Ishikawa (cell line): ENCODE results near the gene CAVIN1.

ENCODE experiments used
- CEBPB ChIP-seq: IDR thresholded peaks from 2 replicates; pipeline ENCODE4 v1.6.1; 2012
- CREB1 ChIP-seq: IDR thresholded peaks from 2 replicates; pipeline ENCODE4 v1.6.1; 2012; ENCODE audit warnings: low read depth
- EGR1 ChIP-seq: IDR thresholded peaks from 2 replicates; pipeline ENCODE4 v1.6.1; 2012
- EP300 ChIP-seq: IDR thresholded peaks from 2 replicates; pipeline ENCODE4 v1.6.1; 2012; ENCODE audit warnings: borderline replicate concordance
- FOXM1 ChIP-seq: IDR thresholded peaks from 2 replicates; pipeline ENCODE4 v1.6.1; 2012; ENCODE audit warnings: low read depth, borderline replicate concordance
- MAX ChIP-seq: IDR thresholded peaks from 2 replicates; pipeline ENCODE4 v1.6.1; 2012
- NFIC ChIP-seq: IDR thresholded peaks from 2 replicates; pipeline ENCODE4 v1.6.1; 2012
- RAD21 ChIP-seq: IDR thresholded peaks from 2 replicates; pipeline ENCODE4 v1.6.1; 2012; ENCODE audit warnings: low read depth
- REST ChIP-seq: IDR thresholded peaks from 2 replicates; pipeline ENCODE4 v1.6.1; 2012; ENCODE audit warnings: low read depth, mild to moderate bottlenecking
- TAF1 ChIP-seq: IDR thresholded peaks from 2 replicates; pipeline ENCODE4 v1.6.1; 2012; ENCODE audit warnings: low read depth, mild to moderate bottlenecking
- TCF12 ChIP-seq: IDR thresholded peaks from 2 replicates; pipeline ENCODE4 v1.6.1; 2012; ENCODE audit warnings: low read depth
- TEAD4 ChIP-seq: IDR thresholded peaks from 2 replicates; pipeline ENCODE4 v1.6.1; 2012
- USF1 ChIP-seq: IDR thresholded peaks from 2 replicates; pipeline ENCODE4 v1.6.1; 2012
- YY1 ChIP-seq: IDR thresholded peaks from 2 replicates; pipeline ENCODE4 v1.6.1; 2012; ENCODE audit warnings: low read depth
- ZBTB7A ChIP-seq: IDR thresholded peaks from 2 replicates; pipeline ENCODE4 v1.6.1; 2012; ENCODE audit warnings: low read depth

CAVIN1 gene

GRCh38 chr17:42442196-42442565 lies 19.1 kb upstream of the CAVIN1 start:
- no peak for TF ChIP-seq RAD21
- TF ChIP-seq MAX: no peak
- no peak for TF ChIP-seq REST
- TF ChIP-seq CEBPB: no peak
- TF ChIP-seq TAF1: no peak
- no peak for TF ChIP-seq EGR1
- no peak for TF ChIP-seq EP300
- no peak for TF ChIP-seq FOXM1
- TF ChIP-seq NFIC: no peak
- TF ChIP-seq CREB1: no peak
- TF ChIP-seq USF1: no peak
- no peak for TF ChIP-seq TCF12
- TF ChIP-seq YY1: no peak
- no peak for TF ChIP-seq ZBTB7A
- TF ChIP-seq TEAD4: no peak

GRCh38 chr17:42441371-42442195 lies 18.5 kb upstream of the CAVIN1 start:
- TF ChIP-seq EGR1: no peak
- TF ChIP-seq TCF12: no peak
- TF ChIP-seq TAF1: no peak
- TF ChIP-seq NFIC: no peak
- no peak for TF ChIP-seq TEAD4
- no peak for TF ChIP-seq FOXM1
- TF ChIP-seq MAX: no peak
- TF ChIP-seq RAD21: no peak
- no peak for TF ChIP-seq YY1
- no peak for TF ChIP-seq CEBPB
- TF ChIP-seq EP300: no peak
- TF ChIP-seq REST: no peak
- no peak for TF ChIP-seq USF1
- no peak for TF ChIP-seq CREB1
- TF ChIP-seq ZBTB7A: no peak

- TF ChIP-seq YY1 (no peak), EGR1 (no peak), RAD21 (peak; percentile 39)
Measured at GRCh38 chr17:42438600-42439567, 15.8 kb upstream of the CAVIN1 start.

GRCh38 chr17:42436391-42436790 lies 13.3 kb upstream of the CAVIN1 start:
- TF ChIP-seq YY1 (no peak), NFIC (no peak), USF1 (no peak), REST (no peak), CREB1 (no peak)
